GM23338 (cell line): ENCODE results near the gene DLG2.

Experiments
- CREB1 ChIP-seq: fragments of 250-450 bp; sonication (Bioruptor Pico); IDR thresholded peaks from 2 replicates; pipeline ENCODE4 v1.5.0; 2020; ENCODE audit warnings: low read depth, mild to moderate bottlenecking, moderate library complexity
- EZH2 ChIP-seq: fragments of 200-600 bp; sonication (generic); IDR thresholded peaks from one replicate; pipeline ENCODE4 v1.8.0; 2017; ENCODE audit warnings: antibody characterized with exemption, mild to moderate bottlenecking, low read depth; ENCODE audit not compliant: unreplicated experiment
- EZH2phosphoT487 ChIP-seq: fragments of 200-600 bp; sonication (generic); IDR thresholded peaks from one replicate; pipeline ENCODE4 v1.8.1; 2018; ENCODE audit warnings: antibody characterized with exemption; ENCODE audit not compliant: unreplicated experiment
- JUNB ChIP-seq: IDR thresholded peaks from one replicate; pipeline ENCODE4 v1.6.1; 2016; ENCODE audit warnings: antibody characterized with exemption; ENCODE audit not compliant: unreplicated experiment
- NANOG ChIP-seq: IDR thresholded peaks from 2 replicates; pipeline ENCODE4 v1.6.1; 2016; ENCODE audit warnings: antibody characterized with exemption, borderline replicate concordance
- POLR2AphosphoS5 ChIP-seq: IDR thresholded peaks from 2 replicates; pipeline ENCODE4 v1.6.1; 2016; ENCODE audit warnings: antibody characterized with exemption, low read depth
- STAT1 ChIP-seq: IDR thresholded peaks from one replicate; pipeline ENCODE4 v1.6.1; 2016; ENCODE audit warnings: antibody characterized with exemption; ENCODE audit not compliant: unreplicated experiment
- ZNF114 ChIP-seq: fragments of 250-450 bp; sonication (Bioruptor Pico); IDR thresholded peaks from 2 replicates; pipeline ENCODE4 v1.5.0; 2020; ENCODE audit warnings: mild to moderate bottlenecking, moderate library complexity
- ZNF331 ChIP-seq: fragments of 250-450 bp; sonication (Bioruptor Pico); IDR thresholded peaks from 2 replicates; pipeline ENCODE4 v1.5.0; 2020; ENCODE audit warnings: low read depth, mild to moderate bottlenecking, moderate library complexity
- TF ChIP-seq, protein P1 (sequence below), 2 experiments: fragments of 200-600 bp in 1 of 2; sonication (generic) in 1 of 2; conservative IDR thresholded peaks; 2 replicates each; pipeline versions ENCODE4 v1.5.1 to v1.6.1; 2016 to 2017; ENCODE audit warnings: antibody characterized with exemption in 2 of 2, low read depth in 2 of 2, mild to moderate bottlenecking in 2 of 2, moderate library complexity in 1 of 2
- TF ChIP-seq, protein P2 (sequence below): IDR thresholded peaks from one replicate; pipeline ENCODE4 v1.6.1; 2018; ENCODE audit warnings: antibody characterized with exemption; ENCODE audit not compliant: unreplicated experiment

DNA sequence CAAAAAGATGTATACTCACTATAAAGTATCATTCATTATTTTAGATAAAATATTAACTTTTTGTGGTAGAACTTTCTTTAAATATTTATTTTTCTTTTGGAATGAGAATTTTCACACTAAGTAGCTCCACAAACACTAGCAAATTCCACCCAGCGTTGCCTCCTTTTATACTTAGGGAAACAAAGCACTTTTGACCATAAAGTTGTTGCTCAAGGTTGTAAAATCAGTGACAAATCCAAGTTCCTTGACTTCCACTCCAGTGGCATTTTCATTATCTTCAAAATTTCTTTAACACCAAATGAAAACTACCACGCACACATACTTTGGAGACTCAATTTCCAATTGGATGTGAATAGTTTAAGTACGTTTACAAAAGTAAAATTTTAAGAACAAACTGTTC, 431.2 kb downstream of the DLG2 start:
- TF ChIP-seq, protein P1, sequence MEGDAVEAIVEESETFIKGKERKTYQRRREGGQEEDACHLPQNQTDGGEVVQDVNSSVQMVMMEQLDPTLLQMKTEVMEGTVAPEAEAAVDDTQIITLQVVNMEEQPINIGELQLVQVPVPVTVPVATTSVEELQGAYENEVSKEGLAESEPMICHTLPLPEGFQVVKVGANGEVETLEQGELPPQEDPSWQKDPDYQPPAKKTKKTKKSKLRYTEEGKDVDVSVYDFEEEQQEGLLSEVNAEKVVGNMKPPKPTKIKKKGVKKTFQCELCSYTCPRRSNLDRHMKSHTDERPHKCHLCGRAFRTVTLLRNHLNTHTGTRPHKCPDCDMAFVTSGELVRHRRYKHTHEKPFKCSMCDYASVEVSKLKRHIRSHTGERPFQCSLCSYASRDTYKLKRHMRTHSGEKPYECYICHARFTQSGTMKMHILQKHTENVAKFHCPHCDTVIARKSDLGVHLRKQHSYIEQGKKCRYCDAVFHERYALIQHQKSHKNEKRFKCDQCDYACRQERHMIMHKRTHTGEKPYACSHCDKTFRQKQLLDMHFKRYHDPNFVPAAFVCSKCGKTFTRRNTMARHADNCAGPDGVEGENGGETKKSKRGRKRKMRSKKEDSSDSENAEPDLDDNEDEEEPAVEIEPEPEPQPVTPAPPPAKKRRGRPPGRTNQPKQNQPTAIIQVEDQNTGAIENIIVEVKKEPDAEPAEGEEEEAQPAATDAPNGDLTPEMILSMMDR (conservative IDR thresholded peaks at IDR 0.05; ENCODE audit: low read depth in 2 of 2): no peak
- no peak for TF ChIP-seq POLR2AphosphoS5
- no peak for TF ChIP-seq EZH2phosphoT487
- TF ChIP-seq EZH2: no peak
- TF ChIP-seq NANOG: no peak
- TF ChIP-seq STAT1: no peak
- TF ChIP-seq, protein P2, sequence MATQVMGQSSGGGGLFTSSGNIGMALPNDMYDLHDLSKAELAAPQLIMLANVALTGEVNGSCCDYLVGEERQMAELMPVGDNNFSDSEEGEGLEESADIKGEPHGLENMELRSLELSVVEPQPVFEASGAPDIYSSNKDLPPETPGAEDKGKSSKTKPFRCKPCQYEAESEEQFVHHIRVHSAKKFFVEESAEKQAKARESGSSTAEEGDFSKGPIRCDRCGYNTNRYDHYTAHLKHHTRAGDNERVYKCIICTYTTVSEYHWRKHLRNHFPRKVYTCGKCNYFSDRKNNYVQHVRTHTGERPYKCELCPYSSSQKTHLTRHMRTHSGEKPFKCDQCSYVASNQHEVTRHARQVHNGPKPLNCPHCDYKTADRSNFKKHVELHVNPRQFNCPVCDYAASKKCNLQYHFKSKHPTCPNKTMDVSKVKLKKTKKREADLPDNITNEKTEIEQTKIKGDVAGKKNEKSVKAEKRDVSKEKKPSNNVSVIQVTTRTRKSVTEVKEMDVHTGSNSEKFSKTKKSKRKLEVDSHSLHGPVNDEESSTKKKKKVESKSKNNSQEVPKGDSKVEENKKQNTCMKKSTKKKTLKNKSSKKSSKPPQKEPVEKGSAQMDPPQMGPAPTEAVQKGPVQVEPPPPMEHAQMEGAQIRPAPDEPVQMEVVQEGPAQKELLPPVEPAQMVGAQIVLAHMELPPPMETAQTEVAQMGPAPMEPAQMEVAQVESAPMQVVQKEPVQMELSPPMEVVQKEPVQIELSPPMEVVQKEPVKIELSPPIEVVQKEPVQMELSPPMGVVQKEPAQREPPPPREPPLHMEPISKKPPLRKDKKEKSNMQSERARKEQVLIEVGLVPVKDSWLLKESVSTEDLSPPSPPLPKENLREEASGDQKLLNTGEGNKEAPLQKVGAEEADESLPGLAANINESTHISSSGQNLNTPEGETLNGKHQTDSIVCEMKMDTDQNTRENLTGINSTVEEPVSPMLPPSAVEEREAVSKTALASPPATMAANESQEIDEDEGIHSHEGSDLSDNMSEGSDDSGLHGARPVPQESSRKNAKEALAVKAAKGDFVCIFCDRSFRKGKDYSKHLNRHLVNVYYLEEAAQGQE: no peak
- TF ChIP-seq CREB1: no peak
- no peak for TF ChIP-seq ZNF331 (CRISPR knock-in tag)
- no peak for TF ChIP-seq ZNF114 (CRISPR knock-in tag)
- no peak for TF ChIP-seq JUNB
